GF-D8 (cell line): ENCODE measurements around the gene TNPO3.
"Not testable (repeated sequence)": the region's sequence is repeated elsewhere in the genome, so short reads cannot be mapped to it uniquely, and the experiment has no call there.

Experiments used
- DNase-seq: peaks from one replicate; lab custom pipeline; 2025; lab: John Stamatoyannopoulos, UW

TNPO3 gene

DNA sequence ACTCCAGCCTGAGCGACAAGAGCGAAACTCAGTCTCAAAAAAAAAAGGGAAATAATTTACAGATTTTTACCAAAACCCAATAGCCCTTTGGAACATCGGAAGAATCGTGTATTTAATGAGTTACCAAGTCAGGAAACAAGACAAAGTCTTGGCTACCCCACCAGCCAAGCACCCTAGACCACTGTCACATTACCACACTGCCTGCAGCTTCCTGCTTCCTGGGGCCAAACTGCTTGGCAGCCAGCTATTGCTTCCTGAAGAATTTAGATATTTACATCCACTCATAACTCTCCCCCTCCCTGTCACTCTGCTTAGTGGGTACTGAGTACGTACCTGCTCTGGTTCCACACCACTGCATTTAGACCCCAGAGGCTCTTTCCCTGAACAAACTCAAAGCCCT lies 14.1 kb upstream of the TNPO3 start:
- peak; percentile 67 for DNase-seq

GRCh38 chr7:129067943-129068548 lies 13.1 kb upstream of the TNPO3 start:
- DNase-seq: no peak

GRCh38 chr7:129067132-129067561 lies 12.2 kb upstream of the TNPO3 start:
- peak; percentile 34 for DNase-seq

DNA sequence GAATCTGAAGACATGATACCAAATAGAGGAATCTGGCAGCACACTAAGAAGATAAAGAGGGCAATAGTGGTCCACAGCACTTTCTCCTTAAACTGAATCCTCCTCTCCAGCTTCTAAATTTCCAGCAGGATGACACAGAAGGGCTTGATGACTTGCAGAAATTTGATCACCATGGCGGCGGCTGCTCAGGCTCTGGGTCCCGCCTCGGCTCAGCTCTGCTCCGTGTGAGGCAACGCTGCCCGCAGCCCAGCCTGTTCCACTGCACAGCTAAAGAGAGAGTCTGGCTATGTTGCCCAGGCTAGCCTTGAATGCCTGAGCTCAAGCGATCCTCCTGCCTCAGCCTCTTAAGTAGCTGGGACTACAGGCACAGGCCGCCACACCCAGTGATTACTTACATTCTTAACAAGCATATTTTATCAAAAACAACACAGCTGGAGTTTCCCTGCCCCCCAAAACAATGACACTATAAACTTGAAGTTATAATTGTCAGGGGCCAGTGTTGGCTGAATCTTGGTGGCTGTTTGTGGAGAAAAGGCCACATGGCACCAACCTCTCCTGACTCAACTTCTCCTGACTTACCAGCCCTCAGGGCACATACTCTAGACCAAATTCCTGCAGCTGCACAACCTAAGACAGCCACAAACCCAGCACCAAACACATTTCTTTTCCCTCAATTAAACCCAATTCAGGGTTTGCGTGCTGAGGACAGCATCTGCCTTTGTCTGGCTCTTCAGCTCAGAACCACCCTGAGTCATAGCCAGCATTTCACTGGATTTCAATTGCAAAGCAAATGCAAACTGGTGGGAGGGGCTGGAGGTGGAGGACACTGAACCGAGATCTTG lies 11.6 kb upstream of the TNPO3 start:
- no peak for DNase-seq

DNA sequence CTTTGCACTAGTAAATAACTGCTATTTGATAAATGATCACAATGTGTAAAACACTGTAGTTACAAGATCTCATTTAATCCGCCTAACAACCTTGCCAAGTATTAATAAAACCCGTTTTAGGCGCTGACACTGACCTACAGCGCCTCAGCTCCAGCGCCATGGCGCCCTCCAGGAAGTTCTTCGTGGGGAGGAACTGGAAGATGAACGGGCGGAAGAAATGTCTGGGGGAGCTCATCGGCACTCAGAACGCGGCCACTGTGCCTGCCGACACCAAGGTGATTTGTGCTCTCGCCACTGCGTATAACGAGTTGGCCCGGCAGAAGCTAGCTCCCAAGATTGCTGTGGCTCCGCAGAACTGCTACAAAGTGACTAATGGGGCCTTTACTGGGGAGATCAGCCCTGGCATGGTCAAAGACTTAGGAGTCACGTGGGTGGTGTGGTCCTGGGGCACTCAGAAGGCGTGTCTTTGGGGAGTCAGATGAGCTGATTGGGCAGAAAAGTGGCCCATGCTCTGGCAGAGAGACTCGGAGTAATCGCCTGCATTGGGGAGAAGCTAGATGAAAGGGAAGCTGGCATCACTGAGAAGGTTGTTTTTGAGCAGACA lies 1.1 kb upstream of the TNPO3 start:
- DNase-seq: no peak

GRCh38 chr7:129055294-129055816 lies 444 bp upstream of the TNPO3 start:
- no peak for DNase-seq

- peak; percentile 15 for DNase-seq
These were observed 923 bp downstream of the TNPO3 start for GRCh38 chr7:129053938-129054437.

DNA sequence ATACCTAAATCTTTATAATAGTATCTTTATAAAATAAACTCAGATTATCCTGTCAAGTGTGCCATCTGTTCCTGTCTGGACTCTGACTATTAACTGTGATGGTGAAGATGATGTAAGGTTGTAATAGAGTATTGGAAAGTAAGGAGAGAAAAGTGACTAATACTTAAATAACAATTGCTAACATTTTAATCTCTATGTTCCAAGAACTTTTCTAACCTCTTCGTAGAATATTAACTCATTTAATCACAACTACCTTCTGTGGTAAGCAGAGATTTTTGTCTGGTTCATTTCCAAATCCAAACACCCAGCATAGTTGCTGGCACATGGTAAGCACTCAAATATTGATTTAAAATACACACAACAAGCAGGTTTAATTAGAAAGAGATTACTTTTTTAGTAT lies 2.5 kb downstream of the TNPO3 start:
- no peak for DNase-seq

- not testable (repeated sequence) for DNase-seq
These were observed 3.5 kb downstream of the TNPO3 start for GRCh38 chr7:129051459-129051858.

DNA sequence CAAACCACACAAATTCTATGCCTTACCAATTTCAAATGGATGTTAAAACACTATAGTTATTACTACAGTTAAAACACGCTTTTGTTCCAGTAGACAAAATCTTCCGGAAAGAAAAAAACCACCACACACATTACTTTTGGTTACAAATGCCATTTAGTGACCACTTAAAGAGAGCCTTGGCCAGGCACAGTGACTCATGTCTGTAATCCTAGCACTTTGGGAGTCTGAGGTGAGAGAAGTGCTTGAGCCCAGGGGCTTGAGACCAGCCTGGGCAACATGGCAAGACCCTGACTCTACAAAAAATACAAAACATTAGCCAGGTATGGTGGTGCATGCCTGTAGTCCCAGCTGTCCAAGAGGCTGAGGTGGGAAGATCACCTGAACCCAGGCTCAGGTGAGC lies 7.2 kb downstream of the TNPO3 start:
- no peak for DNase-seq

DNA sequence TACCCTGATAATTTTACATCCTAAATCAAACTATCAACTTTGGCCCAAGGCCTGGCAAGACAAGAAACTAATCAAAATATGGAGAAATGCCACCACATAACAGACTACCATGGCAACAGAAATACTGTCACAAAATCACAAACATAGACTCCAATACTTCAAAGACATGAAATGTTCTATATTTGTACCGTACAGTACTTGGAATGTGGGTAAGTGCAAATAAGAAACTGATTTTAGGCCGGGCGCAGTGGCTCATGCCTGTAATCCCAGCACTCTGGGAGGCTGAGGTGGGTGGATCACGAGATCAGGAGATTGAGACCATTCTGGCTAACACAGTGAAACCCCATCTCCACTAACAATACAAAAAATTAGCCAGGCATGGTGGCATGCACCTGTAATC lies 9.2 kb downstream of the TNPO3 start:
- no peak for DNase-seq

- no peak for DNase-seq
These were observed 11.9 kb downstream of the TNPO3 start for GRCh38 chr7:129043012-129043411.

DNA sequence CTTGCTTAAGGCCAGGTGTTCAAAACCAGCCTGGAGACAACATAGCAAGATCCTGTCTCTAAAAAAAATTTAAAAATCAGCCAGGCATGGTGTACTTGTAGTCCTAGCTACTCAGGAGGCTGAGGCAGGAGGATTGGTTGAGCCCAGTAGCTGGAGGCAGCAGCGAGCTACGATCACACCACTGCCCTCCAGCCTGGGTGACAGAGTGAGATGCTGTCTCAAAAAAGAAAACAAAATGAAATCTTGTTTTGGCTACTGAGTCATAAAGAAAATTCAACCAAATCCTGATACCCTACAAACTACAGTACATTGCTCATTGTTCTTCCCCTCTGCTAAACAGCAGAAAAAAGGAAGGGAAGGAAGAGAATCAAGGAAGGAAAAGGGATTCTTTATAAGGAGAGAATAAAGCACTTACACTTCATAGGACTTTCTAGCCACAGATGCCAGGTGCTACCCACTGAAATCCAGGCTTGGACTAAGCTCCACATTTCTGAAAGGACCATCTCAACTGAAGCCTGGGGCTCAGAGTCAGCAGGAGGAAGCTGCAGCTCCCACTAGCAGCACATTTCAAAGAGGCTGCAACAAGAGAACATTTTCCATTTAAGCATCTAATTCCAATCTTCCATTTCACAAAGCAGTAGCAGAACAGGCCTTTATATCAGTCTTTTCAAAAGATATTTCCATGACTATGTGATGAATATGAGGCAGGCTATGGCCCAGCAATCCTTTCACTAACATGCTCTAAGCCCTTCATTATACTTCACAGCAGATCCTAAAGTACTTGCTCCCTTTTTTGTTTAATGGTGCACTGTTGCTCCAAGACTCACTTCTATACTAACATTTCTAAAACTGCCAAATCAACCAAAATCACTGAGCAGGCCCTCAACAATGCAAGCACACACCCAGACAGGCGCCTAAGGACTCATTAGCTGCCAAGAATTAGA lies 13.5 kb downstream of the TNPO3 start:
- no peak for DNase-seq

DNA sequence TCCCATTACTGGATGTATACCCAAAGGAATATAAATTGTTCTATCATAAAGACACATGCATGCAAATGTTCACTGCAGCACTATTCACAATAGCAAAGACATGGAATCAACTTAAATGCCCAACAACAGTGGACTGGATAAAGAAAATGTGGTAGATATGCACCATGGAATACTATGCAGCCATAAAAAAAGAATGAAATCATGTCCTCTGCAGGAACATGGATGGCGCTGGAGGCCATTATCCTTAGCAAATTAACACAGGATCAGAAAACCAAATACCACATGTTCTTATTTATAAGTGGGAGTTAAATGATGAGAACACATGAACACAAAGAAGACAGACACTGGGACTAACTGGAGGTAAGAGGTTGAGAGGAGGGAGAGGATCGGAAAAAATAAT lies 16.4 kb downstream of the TNPO3 start:
- not testable (repeated sequence) for DNase-seq

DNA sequence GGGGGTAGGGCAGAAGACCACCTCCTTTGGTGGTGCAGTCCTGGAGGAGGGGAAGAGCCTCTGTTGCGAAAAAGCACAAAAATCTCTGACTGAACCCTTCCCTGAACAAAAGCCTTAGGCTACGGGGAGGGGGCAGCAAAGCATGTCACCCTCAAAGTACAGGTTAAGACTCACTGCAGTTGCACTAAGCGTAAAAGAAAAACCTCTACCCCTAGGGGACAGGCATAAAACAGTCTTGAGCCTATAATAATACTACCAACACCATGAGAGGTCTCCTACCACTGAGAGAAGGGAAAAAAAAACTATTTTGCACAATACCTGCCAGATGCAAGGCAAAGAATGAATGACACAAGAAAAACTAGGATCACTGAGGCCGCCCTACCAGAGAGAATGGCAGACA lies 17.3 kb downstream of the TNPO3 start:
- DNase-seq: no peak

- DNase-seq: no peak
These were observed 22.9 kb downstream of the TNPO3 start for GRCh38 chr7:129032017-129032416.

DNA sequence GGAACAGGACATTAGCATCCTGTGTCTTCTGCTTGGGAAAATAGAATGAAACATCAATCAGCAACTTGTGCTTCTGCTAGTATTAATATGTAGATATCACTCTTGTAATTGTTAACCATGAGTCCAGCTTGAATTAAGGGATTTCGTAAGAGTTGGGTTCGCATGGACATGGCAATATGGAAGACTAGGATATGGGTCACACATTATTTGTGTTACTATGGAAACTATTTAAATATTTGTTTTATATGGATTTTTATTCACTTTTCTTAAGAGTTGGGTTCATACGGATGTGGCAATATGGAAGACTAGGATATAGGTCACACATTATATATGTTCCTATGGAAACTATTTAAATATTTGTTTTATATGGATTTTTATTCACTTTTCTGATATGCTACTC lies 24.5 kb downstream of the TNPO3 start:
- DNase-seq: no peak

- no peak for DNase-seq
These were observed 30.8 kb downstream of the TNPO3 start for GRCh38 chr7:129024125-129024524.

GRCh38 chr7:129021656-129022055 lies 33.3 kb downstream of the TNPO3 start:
- no peak for DNase-seq

DNA sequence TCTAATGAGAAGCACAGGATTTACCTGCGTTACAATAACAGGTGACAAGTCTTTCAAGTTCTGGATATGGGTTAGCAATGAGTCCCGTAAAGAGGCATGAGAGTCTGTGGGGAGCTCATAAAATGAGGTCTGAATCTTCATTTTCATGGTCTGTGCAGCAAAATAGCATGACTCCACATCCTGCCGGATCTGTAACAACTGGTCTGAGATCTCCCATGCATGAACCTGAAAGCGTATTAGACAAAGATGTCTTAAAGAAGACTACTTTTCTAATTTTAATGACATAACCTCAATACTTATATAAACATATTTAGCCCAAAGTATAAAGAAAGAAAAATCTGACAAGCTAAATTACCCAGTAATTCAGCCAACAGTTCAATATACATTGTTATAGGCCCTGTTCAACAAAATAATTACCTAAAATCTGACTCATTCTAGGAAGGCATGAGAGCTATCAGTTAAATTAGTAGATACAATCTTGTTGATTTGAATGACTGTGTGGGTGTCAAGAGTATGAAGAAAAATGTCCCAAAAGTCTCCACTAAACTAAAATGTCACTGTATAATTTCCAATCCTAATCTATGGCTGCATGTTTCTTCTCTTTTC lies 36.9 kb downstream of the TNPO3 start:
- no peak for DNase-seq

GRCh38 chr7:129017264-129017663 lies 37.6 kb downstream of the TNPO3 start:
- DNase-seq: no peak
